ENCODE measurements around the gene BACH2. TPM values are rescaled to one million over a fixed set of nuclear protein-coding genes. Genes with fewer than 3 reads are reported as not detected.

Gene BACH2
- total RNA-seq, 1 experiment from 2014 or later, result 3.3 TPM

- Histone ChIP-seq H3K4me3 (replicated peaks in 1 of 2; ENCODE audit: low read depth in 1 of 2, low read length in 2 of 2) (no peak overlapping the region), H3K9ac (ENCODE audit: low read length) (no peak overlapping the region), H3K36me3 (ENCODE audit: control insufficient read depth in 1 of 2, insufficient read depth in 2 of 2, low read length in 2 of 2) (no peaks in the 10 kb centered on the region), H3K27ac (ENCODE audit: low read depth, low read length) (no peak overlapping the region), H3K4me1 (ENCODE audit: control insufficient read depth in 1 of 2, insufficient read depth in 2 of 2, low read length in 2 of 2) (no peaks in the 10 kb centered on the region), H3K79me2 (ENCODE audit: insufficient read depth, low read length) (no peaks in the 10 kb centered on the region), H3K9me3 (ENCODE audit: control insufficient read depth in 1 of 2, insufficient read depth in 1 of 2, low read depth in 1 of 2, low read length in 2 of 2) (no peaks in the 10 kb centered on the region), H4K20me1 (ENCODE audit: insufficient read depth) (no peaks in the 10 kb centered on the region), H3K4me2 (ENCODE audit: low read length) (no peak overlapping the region), H2AFZ (ENCODE audit: low read depth, low read length, poor library complexity, severe bottlenecking) (no peak overlapping the region), H3K9me2 (ENCODE audit: insufficient read depth) (no peaks in the 10 kb centered on the region), H3K27me3 (ENCODE audit: insufficient read depth, low read length) (no peaks in the 10 kb centered on the region)
- intact Hi-C loops (cut with micrococcal nuclease), result loop anchor here (2.0 to 10.0 kb wide), 3 partner anchors 237 to 630 kb away; no protein-coding TSS in a partner anchor
- POLR2A ChIA-PET, result no interaction called here
- CTCF ChIA-PET, result interaction anchor here (1.5 to 4.9 kb wide), 2 partner anchors 451 to 537 kb away, joined by 4 to 165 read pairs; no protein-coding TSS in a partner anchor
- no peak for DNase-seq (ENCODE audit: low read depth, low spot score)
- no TSS peak for BruUV-seq (replicated peaks)
- TF ChIP-seq EGR1 (IDR thresholded peaks at IDR 0.05; ENCODE audit: low read depth) (no peak), ZBTB33 (IDR thresholded peaks at IDR 0.05; ENCODE audit: extremely low read depth, insufficient replicate concordance, low read length) (no peak), CTCF (IDR thresholded peaks at IDR 0.05 in 2 of 3, conservative IDR thresholded peaks at IDR 0.05 in 1 of 3; ENCODE audit: borderline replicate concordance in 1 of 3, insufficient read depth in 1 of 3, low read depth in 2 of 3, low read length in 2 of 3) (no peak), EZH2 (IDR thresholded peaks at IDR 0.05) (no peak), CEBPB (IDR thresholded peaks at IDR 0.05; ENCODE audit: low read depth) (no peak), MAX (IDR thresholded peaks at IDR 0.05) (no peak)
- ATAC-seq, result no peak
- RAD21 ChIA-PET (ENCODE audit: low non-redundant PET in 1 of 2, low total read pairs in 2 of 2, uncharacterized antibody in 2 of 2, unreplicated experiment in 2 of 2), result interaction anchor here in 1 of 2 experiments (2.3 kb wide), 1 partner anchor 537 kb away, joined by 19 read pairs; no protein-coding TSS in a partner anchor
These were observed 354.7 kb downstream of the BACH2 start for GRCh38 chr6:89941763-89942497.

Data from HCT116 (cell line).